Measurements from ENCODE around the gene KERA. TPM values are rescaled to one million over a fixed set of nuclear protein-coding genes. Genes with fewer than 3 reads are reported as not detected.

The KERA gene
- total RNA-seq, 1 experiment from 2014 or later: not detected

DNA sequence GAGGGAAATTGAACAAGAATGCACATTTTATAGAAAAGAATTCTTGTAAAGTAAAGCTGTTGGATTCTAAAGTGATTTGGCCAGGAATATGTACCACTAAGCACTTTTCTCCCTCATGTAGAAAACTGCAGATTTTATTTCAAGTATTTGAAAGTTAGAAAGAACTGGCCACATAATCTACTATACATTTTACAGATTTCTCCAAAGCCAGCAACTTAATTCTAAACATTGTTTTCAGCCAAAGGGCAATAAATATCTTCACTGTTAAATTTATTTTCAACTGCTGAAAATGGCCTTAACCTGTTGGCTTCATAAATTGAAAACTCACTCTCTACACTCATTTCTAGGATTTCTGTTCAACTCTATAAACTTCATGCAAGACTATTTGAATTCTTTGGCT lies 15.6 kb upstream of the KERA start:
- DNase-seq (ENCODE audit: low read depth): no peak

- DNase-seq (ENCODE audit: low read depth): peak; percentile 50
These were observed 15.1 kb upstream of the KERA start for GRCh38 chr12:91072931-91073330.

DNA sequence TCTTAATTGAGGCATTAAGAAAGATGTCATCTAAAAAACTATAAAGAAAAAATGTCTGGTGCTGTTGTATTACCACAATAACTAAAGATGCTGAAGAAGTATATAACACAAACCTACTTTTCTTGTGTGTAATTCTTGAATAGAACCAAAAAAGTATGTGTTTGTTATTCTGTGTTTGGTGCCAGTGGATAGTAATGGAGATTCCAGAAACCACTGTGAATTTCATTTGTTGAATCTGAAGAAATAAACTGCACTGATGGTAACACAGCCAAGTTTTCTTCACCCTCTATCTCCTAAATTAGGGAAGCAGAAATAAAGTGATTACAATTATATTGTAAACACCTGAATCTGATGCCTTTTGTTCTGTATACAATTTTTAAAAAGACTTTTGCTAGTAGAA lies 13.1 kb upstream of the KERA start:
- no peak for DNase-seq (ENCODE audit: low read depth)

DNA sequence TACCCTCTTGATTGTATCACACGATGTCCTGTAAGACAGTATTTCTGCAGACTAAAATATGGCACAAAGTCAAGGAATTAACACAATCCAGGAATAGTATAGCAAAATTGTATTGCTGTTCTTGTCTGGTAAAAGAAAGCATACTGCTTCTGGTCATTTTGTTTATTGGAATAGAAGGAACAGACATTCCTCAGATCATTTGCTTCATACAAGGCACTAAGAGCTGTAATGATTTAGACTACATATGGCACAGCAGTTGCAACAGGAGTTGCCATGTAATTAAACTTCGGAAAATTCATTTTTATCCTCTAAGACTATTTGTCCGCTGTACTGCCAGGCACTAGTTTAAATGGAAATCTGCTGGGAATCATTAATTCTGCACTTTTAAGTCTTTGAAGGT lies 7.6 kb upstream of the KERA start:
- DNase-seq (ENCODE audit: low read depth): no peak

DNA sequence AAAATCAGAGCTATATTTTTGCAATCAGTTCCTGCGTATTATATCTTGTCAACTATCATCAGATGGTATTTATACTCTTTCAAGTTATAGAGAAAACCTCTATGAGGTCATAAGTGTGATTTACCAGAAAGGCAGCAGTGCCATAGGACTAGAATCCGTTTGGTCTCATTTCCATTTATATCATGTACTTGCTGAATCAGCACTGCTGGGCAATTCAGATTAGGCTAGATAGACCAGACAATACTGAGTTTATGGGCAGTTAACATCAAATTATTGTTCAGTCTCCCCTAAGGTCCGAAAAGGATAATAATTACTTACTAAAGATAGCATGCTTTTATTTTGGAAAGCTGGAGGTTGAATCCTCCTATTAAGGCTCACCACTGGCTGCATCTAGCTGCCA lies 6.8 kb upstream of the KERA start:
- DNase-seq (ENCODE audit: low read depth): no peak

GRCh38 chr12:91061091-91061490 lies 3.3 kb upstream of the KERA start:
- no peak for DNase-seq (ENCODE audit: low read depth)

DNA sequence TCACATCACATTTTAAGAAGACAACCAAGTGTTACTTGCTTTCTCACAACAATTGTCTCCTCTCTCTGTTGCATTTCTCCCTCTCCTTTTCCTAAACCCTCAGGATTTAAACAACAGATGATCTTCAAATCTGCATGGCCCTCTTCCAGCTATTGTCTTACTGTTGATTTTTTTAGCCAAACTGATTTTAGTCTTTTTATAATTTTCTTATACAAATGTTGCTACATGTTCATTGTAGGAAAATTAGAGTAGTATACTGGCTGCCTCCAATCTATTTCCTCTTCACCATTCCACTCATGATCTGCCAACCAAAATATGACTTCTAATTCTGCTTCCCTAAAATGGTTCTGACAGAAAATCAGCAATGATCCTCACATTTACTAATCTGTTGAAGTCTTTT lies 1.4 kb upstream of the KERA start:
- no peak for DNase-seq (ENCODE audit: low read depth)

DNA sequence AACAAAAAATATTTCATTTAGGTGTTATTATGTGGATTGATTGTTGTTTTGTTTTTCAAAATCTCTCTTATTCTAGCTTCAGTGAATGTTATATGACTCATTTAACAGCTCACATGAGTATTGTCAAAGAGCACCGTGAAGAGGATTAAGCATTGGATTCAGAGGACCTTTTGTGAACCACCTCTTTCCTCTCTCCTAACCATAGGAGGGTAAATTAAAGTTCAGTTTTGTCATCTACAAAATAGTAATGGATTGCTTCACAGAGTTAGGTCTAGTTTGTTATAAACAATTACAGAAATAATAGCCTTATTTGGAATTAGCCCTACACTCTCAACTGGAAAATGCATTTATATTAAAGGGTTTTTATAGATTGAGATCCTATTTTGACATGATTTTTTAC lies 962 bp upstream of the KERA start:
- peak; percentile 47 for DNase-seq (ENCODE audit: low read depth)

DNA sequence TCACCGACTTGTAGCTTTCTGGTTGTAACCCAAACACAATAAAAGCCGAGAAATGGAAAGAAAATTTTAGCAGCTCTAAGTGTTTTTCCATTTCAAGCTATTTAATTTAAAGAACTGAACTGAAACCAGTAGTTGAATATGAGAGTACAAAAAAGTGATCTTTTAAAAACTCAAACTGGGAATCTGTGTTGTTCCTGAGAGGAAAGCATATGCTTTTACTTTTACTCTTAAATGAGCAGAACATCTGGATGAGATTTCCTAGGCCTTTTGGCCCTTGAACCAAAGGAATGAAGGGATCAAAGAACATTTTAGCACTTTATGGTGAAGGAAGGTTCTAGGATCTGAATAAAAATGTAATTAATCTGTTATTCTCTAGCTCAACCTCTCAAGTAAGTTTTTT lies 1.3 kb downstream of the KERA start:
- DNase-seq (ENCODE audit: low read depth): no peak

- no peak for DNase-seq (ENCODE audit: low read depth)
These were observed 1.8 kb downstream of the KERA start for GRCh38 chr12:91055976-91056375.

GRCh38 chr12:91053951-91054715 lies 3.7 kb downstream of the KERA start:
- peak; percentile 93 for DNase-seq (ENCODE audit: low read depth)

DNA sequence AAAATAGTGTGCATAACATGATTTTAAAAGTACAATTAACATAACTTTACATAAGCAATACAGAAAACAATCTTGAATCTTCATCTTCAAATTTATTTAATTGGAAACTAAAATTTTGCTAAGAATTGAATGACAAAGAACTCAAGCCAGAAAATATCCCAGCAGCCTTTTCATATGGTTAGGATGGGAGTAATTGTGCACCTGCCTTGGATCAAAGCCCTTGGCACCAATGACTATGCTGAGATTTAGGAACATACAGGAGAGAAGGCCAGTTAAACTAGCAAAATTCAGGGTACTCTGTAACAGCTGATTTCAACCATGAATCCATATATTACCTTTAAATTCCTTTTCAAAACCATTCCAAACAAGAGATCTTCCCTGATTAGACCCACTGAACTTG lies 5.8 kb downstream of the KERA start:
- no peak for DNase-seq (ENCODE audit: low read depth)

GRCh38 chr12:91044586-91044985 lies 13.2 kb downstream of the KERA start:
- DNase-seq (ENCODE audit: low read depth): no peak

DNA sequence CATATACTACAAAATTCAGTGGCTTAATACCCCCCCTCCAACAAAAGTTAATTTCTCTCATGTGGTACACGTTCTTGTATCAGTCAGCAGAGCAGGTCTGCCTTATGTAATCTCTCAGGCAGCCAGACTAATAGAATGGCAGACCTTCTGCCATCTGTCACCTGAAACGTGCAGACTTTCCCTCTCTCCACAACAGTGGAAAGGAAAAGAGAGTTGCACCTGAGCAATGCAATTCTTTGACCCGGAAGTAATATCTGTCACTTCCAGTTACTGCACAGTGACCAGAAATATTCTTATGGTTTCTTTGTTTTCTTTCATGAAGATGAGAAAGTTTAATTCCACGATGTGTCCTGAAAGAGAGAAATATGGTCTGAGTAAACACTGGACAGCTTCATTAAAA lies 14.4 kb downstream of the KERA start:
- peak; percentile 17 for DNase-seq (ENCODE audit: low read depth)

GRCh38 chr12:91040096-91040755 lies 17.6 kb downstream of the KERA start:
- peak; percentile 62 for DNase-seq (ENCODE audit: low read depth)

DNA sequence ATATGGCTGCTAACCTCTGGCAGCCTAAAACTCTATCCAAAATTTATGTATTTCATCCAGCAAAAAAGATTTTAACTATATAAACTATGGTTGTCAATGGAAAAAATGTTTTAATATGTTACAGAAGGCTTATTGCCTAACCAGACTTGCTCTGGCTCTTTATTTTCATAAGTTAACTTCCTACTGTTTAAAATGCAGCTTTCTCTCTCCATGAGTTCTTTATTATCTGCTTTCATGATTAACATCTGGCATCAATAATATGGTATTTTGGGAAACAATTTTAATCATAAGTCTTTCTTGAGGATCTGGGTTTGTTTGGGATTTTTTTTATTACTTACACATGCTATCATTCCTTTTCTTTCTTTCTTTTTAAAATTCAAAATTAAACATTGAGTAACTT lies 20.5 kb downstream of the KERA start:
- DNase-seq (ENCODE audit: low read depth): no peak

GRCh38 chr12:91033251-91033650 lies 24.6 kb downstream of the KERA start:
- no peak for DNase-seq (ENCODE audit: low read depth)

DNA sequence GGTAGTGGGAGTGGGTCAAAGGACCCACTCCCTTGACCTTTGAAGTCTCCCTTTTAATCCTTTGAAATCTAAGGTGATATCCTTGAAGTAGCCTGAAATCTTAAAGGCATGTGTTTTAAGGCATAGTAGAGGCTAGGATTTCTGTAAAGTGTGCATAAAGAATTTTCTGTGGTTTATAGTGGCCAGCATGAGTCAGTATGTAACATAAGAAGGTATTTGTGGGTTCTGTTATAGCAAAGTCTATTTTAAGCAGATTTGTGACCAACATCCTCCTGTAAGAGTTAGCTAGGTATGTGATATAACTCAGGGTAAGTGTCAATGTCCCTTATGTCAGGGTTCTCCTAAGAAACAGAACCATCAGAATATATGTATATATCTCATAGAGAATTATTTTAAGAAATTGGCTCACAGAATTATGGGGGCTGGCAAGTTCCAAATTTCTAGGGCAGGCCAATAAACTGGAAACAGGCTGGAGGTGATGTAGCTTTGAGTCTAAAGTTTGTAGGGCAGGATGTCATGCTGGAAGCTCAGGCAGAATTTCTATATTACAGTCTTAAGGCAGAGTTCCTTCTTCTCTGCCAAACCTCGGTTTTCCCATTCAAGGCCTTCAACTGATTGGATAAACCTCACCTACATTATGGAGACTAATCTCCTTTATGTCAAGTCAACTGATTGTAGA lies 34.4 kb downstream of the KERA start:
- DNase-seq (ENCODE audit: low read depth): peak; percentile 82

- no peak for DNase-seq (ENCODE audit: low read depth)
These were observed 36.7 kb downstream of the KERA start for GRCh38 chr12:91021076-91021475.

- DNase-seq (ENCODE audit: low read depth): no peak
These were observed 38.4 kb downstream of the KERA start for GRCh38 chr12:91019455-91019854.

GRCh38 chr12:91017511-91018263 lies 40.1 kb downstream of the KERA start:
- DNase-seq (ENCODE audit: low read depth): no peak

GRCh38 chr12:91017043-91017442 lies 40.8 kb downstream of the KERA start:
- no peak for DNase-seq (ENCODE audit: low read depth)

All from M059J (cell line).